Nephron progenitor cell (in vitro differentiated cells): ENCODE data around the gene ACAP2.

ENCODE experiments used
- DNase-seq: peaks from one replicate; pipeline ENCODE4 v3.0.0; 2021
- H3K27ac Mint-ChIP-seq: 2 replicates; pipeline ENCODE4 v1.8.0; 2021; ENCODE audit warnings: mild to moderate bottlenecking, moderate library complexity, mixed read lengths
- H3K27me3 Mint-ChIP-seq: 2 replicates; pipeline ENCODE4 v1.8.0; 2021; ENCODE audit warnings: mild to moderate bottlenecking, low read depth, mixed read lengths; ENCODE audit not compliant: poor library complexity
- H3K36me3 Mint-ChIP-seq: 2 replicates; pipeline ENCODE4 v1.8.0; 2021; ENCODE audit warnings: low read depth, mixed read lengths
- H3K4me1 Mint-ChIP-seq: 2 replicates; pipeline ENCODE4 v1.8.0; 2021; ENCODE audit warnings: mixed read lengths
- H3K4me3 Mint-ChIP-seq: 2 replicates; pipeline ENCODE4 v1.8.0; 2021; ENCODE audit warnings: mild to moderate bottlenecking, moderate library complexity, mixed read lengths
- H3K9me3 Mint-ChIP-seq: 2 replicates; pipeline ENCODE4 v1.8.0; 2021; ENCODE audit warnings: mild to moderate bottlenecking, moderate library complexity, mixed read lengths
- TF ChIP-seq, protein P1 (sequence below): fragments of 200-600 bp; sonication (generic); IDR thresholded peaks from 2 replicates; pipeline ENCODE4 v1.5.0; 2021; ENCODE audit warnings: antibody characterized with exemption

The ACAP2 gene

DNA sequence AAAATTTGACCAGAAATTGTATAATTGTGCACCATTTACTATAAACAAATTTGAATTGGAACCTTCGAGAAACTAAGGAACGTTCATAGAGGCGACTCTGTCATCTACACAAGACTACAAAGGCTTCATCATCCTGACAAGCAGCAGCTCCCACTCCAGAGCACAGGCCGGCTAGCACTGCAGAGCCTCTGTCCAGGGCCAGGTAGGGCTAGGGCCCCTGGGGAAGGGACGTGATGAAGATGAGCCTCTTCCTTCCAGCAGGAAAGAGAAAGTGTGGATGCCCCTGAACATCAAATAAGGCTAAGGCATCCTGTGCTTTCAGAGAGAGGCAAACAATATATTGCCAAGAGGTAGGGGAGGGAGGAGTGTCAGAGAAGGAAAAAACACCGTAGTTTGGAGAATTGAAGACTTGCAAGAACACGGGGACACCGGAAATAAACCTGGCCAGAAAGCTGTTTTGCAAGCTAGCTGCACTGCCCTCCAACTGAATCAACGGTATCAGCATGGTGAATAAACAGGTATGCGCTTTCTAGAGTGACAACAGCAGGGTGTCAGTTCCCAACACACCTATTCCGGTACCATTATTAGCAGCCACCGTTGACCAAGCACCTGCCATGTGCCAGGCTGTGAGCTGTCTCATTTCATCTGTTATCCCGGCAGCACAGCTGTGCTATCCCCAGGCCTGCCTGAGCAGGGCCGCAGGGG lies 184.2 kb downstream of the ACAP2 start:
- no peaks in the 10 kb centered on the region for H3K9me3 Mint-ChIP-seq
- peaks cover 55% of the 10 kb centered on the region for H3K4me1 Mint-ChIP-seq
- no peak overlapping the region for H3K27ac Mint-ChIP-seq
- peak overlapping the region; percentile 50 for H3K4me3 Mint-ChIP-seq
- DNase-seq: no peak
- peaks cover 9% of the 10 kb centered on the region for H3K27me3 Mint-ChIP-seq
- H3K36me3 Mint-ChIP-seq: no peaks in the 10 kb centered on the region
- TF ChIP-seq, protein P1, sequence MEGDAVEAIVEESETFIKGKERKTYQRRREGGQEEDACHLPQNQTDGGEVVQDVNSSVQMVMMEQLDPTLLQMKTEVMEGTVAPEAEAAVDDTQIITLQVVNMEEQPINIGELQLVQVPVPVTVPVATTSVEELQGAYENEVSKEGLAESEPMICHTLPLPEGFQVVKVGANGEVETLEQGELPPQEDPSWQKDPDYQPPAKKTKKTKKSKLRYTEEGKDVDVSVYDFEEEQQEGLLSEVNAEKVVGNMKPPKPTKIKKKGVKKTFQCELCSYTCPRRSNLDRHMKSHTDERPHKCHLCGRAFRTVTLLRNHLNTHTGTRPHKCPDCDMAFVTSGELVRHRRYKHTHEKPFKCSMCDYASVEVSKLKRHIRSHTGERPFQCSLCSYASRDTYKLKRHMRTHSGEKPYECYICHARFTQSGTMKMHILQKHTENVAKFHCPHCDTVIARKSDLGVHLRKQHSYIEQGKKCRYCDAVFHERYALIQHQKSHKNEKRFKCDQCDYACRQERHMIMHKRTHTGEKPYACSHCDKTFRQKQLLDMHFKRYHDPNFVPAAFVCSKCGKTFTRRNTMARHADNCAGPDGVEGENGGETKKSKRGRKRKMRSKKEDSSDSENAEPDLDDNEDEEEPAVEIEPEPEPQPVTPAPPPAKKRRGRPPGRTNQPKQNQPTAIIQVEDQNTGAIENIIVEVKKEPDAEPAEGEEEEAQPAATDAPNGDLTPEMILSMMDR: no peak

DNA sequence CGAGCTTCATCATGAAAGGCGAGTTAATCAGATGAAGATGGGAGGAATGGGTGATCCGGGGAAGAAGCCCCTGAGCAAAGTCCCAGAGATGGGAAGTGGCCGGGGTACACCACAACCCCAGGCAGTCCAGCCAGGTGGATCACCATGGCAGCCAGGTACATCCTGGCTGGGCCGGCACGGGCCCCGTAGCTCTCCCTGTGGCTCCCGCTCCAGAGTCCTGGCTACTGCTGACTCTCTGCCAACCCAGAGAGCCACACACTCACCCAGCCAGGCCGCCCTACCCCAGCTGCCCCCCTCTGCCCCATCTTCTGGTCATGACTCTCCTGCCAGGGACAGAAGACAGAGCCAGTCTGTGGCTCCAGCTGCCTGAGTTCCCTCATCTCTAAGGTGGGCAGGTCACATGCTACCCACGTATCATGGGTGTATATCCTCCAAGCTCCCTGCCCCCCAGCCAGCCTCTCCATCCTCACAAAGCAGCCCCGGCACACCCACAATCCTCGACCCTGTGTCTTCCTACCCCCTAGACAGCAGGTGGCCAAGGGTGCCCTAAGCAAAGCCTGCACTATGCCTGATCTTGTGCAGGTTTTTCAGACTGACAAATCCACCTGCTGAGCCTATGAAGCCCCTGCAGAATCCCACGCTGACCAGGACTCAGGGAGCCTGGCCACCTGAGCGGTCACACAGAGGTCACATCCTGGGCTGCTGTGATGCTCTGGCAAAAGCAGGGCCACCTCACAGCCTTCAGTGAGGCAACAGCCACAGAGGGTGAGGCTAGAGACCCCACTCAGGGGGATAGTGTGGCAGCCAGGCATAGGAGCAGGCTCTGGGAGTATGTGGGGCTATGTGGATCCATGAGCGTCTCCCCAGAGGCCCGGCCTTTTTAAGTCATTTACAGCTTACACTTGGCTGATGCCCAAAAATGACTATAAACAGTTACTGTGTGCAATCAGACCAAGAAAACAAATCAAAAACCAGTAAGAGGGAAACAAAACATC lies 185.1 kb downstream of the ACAP2 start:
- peaks cover 55% of the 10 kb centered on the region for H3K4me1 Mint-ChIP-seq

DNA sequence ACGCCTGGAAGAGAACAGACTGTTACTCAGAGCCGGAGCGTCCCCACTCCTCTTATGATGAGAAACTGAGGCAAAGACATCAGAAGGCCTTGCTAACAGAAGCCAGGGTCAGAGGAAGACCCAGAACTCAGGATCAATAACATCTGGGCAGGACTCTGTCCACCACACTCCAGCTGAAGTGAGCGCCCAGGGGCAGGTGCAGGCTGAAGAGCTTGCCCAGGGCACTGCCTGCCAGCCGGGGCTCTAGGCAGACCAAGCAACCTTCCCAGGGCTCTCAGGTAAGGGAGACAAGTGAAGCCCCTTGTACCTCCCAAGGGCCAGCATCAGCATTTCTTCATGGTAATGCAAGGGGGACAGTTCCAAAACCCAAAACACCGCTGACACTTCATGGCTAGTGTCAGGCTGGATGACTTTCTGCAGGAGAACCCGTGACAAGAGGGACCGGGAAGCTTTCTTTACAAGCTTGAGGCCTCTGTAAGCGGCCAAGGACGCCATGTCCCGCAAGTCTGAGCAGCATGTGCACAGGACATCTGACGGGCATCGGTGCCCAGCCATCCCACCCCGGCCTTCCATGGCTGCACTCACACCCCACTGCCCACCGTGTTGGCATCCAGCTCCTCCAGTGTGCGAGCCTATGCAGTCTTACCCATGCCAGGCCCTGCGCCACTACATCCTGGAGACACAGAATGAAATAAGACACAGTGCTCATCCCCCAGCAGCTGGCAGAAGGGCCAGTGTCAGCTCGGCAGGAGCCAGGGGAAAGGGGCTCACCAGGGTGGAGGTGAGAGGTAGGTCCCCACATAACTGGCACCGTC lies 186.0 kb downstream of the ACAP2 start:
- no peaks in the 10 kb centered on the region for H3K9me3 Mint-ChIP-seq
- peaks cover 64% of the 10 kb centered on the region for H3K4me1 Mint-ChIP-seq
- TF ChIP-seq, protein P1: no peak
- DNase-seq: no peak
- no peaks in the 10 kb centered on the region for H3K36me3 Mint-ChIP-seq
- H3K27me3 Mint-ChIP-seq: peaks cover 7% of the 10 kb centered on the region
- H3K27ac Mint-ChIP-seq: no peak overlapping the region
- H3K4me3 Mint-ChIP-seq: peak overlapping the region; percentile 44

More for the DNA sequence above, 185.1 kb downstream of the ACAP2 start:
- no peak for DNase-seq
- peaks cover 7% of the 10 kb centered on the region for H3K27me3 Mint-ChIP-seq
- H3K4me3 Mint-ChIP-seq: peak overlapping the region; percentile 50
- TF ChIP-seq, protein P1: no peak
- H3K36me3 Mint-ChIP-seq: no peaks in the 10 kb centered on the region
- H3K9me3 Mint-ChIP-seq: no peaks in the 10 kb centered on the region
- H3K27ac Mint-ChIP-seq: no peak overlapping the region

DNA sequence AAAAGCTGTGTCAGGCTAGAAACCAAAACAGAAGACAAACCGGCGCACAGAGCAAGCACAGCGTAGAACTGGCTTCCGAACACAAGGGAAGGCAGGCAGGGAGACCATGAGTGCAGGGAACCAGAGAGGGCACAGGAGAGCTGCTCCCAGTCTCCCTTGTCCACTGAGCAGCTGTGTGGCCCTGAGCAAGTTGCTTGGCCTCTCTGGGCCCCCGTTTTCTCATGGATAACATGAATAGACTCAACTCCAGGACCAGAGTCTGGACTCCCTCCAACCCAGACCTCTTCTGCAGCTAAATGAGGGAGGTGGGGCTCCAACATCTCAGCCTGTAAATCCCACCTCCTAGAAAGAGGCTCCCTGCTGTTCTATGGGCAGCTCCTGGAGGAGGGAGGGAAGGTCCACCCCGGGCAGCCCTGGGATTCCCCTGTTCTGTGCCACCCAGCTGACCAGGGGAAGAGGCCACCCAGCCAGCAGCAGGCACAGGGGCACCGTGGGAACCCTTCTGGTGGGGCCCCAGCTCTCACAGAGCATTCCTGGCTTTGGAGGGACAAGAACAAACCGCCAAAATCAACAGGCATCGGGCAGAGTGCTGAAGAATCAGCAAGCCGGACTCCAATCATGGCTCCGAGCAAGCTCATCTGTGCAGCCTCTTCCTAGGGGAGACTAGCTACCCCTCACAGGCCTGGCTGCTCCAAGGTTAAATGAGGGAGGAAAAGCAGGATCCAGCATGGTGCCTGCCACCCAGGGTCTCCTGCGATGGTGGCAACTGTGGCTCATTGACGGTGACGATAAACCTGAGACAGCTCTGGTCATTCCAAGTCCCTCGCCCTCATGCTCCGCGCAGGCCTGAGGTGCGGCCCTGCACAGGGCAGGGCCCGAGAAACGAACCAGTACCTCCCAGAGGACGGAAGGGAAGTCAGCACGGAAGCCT lies 187.0 kb downstream of the ACAP2 start:
- TF ChIP-seq, protein P1: no peak
- Mint-ChIP-seq H3K36me3 (no peaks in the 10 kb centered on the region), H3K9me3 (no peaks in the 10 kb centered on the region), H3K4me1 (peaks cover 74% of the 10 kb centered on the region), H3K27me3 (peaks cover 3% of the 10 kb centered on the region), H3K27ac (no peak overlapping the region), H3K4me3 (no peak overlapping the region)
- DNase-seq: no peak

DNA sequence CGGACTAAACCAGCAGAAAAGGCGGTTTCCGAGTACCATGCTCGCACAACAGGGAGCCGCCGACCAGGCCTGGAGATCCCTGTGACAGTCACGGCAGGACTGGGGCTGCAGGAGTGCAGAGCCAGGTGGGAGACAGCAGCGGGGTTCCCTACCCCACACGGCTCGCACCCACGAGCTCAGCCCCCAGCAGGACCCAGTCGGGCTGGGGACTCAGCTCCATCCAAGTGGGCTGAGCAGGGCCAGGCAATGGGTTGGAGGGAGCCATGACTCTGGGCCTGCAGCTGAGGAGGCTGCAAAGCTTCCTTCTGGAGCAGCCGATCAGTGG lies 187.7 kb downstream of the ACAP2 start:
- Mint-ChIP-seq H3K36me3 (peaks cover 5% of the 10 kb centered on the region), H3K27ac (no peak overlapping the region), H3K9me3 (no peaks in the 10 kb centered on the region), H3K4me1 (peaks cover 81% of the 10 kb centered on the region), H3K4me3 (no peak overlapping the region), H3K27me3 (peaks cover 3% of the 10 kb centered on the region)
- TF ChIP-seq, protein P1: no peak
- no peak for DNase-seq
